ENCODE results near the gene PRKCI.
"Not testable (repeated sequence)": the region's sequence is repeated elsewhere in the genome, so short reads cannot be mapped to it uniquely, and the experiment has no call there.

The PRKCI gene

DNA sequence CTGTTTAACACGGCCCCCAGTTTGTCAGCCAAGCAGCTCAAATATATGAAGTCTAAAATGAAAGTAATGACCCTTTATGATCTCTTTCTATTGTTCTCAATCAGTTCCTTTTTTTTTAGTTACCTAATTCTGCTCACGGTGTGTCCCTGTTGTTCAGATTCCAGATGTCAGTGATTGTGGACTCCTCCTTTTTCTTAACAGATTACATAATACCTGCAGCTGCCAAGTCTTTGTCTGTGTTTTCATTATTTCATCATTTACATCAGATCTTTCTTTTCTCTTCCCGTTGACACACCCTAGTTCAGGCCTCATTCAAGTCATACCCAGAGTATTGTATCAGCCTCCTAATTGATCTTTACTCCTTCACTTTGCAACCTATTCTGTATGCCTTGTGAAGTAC lies 79.2 kb downstream of the PRKCI start:
- DNase-seq = no peak

DNA sequence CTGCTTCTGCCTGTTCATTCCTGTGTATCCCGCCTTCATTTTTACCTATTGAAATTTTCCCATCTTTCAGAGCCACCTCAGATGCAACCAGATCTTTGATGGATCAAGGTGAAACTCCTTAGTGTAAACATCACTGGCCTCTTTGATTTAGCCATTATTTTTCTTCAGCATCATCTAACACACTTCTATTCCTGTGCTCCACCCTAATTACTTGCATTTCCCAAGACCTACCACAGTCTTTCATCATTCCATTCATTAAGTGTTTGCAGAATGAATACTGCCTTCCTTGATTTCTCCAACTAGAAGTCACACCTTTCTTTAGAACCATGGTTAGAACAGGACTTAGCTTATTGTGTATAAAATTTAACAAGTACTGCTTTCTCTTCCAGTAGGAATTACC lies 79.8 kb downstream of the PRKCI start:
- no peak for DNase-seq

DNA sequence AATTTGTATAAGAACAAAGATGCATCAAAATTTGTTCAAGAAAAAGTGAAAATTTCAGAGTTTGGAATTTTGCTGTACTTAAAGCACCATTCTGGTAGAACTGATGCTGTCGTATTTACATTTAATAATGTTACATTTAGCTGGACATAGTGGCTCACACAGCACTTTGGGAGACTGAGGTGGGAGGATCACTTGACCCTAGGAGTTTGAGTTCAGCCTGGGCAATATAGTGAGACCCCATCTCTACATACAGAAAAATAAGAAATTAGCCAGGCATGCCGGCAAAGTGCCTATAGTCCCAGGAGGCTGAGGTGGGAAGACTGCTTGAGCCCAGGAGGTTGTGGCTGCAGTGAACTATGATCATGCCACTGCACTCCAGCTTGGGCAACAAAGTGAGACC lies 83.8 kb downstream of the PRKCI start:
- no peak for DNase-seq

DNA sequence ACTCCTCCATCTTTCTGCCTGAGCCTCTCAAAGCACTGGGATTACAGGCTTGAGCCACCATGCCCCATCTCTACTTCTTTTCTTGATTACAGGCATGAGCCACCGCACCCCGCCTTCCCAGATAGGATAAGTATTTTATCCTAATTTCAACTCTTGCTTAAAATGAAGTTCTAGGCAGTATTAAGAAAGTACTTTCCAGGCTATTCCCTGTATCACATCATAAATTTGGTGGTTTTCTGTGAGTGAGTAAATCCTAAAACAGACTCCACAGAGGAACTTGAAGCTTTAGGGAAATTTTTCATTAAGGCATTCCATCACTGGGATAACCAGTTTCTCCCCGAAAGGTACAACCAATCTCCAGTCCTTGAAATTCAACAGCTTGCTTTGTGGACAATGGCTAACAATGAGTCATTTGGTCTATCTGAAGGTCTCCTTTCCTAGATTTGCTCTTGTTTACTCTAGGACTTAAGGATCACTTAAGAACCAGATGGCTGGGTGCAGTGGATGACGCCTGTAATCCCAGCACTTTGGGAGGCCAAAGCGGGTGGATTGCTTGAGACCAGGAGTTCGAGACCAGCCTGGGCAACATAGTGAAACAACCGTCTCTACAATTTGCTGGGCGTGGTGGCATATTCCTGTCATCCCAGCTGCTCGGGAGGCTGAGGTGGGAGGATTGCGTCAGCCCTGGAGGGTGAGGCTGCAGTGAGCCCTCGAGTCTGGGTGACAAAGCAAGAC lies 85.6 kb downstream of the PRKCI start:
- no peak for DNase-seq

DNA sequence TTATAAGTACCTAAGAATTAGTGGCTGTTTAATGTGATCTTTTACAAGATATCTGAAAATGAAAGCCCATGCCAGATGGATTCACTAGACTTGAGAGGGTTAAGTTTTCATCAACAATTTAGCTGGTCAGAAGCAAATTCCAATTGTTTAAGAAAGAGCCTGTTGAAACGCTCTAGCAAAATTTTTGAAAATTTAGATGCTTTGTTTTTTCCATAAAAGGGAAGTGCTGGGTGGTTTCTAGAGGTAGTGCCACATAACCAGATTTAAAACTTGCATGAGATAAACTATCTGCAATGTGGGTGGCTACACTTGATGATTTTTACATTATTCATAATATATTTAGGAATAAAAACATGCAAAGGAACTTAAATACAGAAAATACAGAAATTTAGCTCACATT lies 86.8 kb downstream of the PRKCI start:
- no peak for DNase-seq

DNA sequence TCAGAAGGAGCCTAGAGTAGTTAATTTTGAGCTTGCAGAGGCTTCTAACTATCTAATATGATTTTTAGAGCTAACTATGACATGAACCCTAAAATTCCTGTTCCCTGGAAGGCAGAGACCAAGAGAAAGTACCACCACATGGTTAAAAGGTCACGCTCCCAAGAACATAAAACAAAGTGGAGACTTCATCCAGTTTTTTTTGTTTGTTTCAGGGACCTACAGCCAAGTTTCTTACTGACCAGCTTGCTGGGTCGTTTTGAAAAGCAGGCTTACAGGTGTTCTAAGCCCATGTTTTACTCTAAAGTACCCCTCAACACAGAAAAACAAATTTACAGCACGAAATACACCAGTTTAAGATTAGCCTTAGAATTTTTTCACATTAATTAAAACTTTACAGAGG lies 95.7 kb downstream of the PRKCI start:
- DNase-seq = no peak

DNA sequence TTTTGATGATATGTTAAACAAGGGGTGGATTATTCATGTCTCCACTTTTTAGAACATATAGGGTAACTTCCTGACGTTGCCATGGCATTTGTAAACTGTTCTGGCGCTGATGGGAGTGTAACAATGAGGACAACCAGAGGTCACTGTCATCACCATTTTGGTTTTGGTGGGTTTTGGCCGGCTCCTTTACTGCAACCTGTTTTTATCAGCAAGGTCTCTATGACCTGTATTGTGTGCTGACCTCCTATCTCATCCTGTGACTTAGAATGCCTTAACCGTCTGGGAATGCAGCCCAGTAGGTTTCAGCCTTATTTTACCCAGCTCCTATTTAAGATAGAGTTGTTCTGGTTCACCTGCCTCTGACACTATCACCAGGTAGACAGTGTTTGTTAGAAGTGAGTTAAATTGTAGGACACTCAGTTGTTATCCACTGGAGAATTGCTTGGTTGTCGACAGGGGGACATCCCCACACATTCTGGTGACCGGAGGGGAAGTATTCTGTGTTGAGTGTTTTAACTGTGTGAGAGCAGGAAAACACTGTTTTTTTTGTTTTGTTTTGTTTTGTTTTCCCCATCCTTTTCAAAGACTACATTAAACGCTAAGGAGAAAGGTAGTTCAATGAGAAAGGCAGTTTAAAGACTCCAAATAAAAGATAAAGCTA lies 98.4 kb downstream of the PRKCI start:
- no peak for DNase-seq

DNA sequence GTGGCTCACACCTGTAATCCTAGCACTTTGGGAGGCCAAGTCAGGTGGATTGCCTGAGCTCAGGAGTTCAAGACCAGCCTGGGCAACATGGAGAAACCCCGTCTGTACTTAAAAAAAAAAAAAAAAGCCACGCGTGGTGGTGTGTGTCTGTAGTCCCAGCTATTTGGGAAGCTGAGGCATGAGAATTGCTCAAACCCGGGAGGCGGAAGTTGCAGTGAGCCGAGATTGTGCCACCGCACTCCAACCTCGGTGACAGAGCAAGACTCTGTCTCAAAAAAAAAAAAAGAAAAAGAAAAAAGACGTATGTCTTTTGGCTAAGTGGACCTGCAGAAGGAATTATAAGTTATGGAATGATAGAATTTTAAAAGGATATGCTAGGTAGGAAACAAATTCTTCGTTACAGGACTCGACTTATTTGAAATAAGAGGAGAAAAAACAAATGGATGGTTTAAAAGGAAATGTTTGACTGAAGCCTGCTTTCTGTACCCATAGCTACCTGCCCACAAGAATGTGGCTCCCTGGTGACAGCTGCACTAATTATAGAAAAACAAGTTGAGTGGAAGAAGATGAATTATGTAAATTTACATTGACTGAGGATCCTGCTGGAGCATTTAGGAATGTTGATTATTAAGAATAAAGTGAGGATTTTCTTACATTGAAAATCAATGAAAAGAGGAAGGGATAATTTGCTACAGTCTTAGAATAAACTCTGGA lies 99.3 kb downstream of the PRKCI start:
- DNase-seq = peak; percentile 21

DNA sequence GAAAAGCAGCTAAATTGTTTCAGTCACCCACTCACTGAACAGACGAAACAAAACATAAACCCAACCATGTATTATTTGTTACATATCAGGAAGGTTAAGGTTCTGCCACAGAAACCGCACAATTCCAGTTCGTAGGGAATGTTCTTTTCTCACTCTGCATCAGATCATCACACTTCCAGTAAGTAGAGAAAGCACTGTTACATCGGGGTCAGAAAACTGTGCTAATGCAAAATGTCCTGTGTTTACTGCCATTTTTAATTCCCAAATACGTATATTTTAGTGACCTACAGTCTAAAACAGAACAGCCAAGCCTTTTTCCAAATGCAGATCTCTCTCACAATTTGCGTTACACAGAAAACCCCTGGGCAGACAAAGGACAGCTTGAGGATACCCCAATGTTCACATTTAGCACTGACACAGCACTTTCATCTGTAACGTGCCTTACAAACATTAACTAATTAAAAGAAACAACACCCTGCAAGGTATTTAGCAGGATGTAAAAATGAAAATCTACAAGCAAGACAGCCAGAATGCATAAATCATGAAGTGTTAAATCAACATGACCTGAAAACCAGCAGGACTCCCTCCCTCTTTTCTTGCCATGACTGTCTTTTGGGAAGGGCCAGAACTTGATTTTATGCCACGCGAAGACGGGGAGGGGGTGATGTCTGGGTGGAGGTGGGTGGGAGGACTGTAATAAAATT lies 100.5 kb downstream of the PRKCI start:
- DNase-seq = no peak

DNA sequence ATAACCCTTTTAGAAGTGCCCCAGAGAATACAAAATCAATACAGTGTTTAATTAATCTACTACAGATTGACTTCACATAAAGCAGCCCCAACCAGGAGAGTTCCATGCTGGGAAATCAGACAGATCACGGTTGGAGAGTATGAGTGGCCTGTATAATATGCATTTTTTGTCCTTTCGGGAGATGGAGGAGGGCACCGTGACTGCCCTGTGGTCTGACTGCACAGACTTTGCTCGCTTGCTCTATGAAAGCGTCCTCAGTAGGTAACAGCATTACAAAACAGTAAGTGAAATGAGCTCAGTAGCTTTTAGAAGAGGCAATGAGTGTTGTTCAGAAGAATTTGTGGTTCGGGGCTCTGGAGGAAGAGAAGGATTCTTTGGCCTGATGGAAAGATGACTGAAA lies 101.1 kb downstream of the PRKCI start:
- no peak for DNase-seq

DNA sequence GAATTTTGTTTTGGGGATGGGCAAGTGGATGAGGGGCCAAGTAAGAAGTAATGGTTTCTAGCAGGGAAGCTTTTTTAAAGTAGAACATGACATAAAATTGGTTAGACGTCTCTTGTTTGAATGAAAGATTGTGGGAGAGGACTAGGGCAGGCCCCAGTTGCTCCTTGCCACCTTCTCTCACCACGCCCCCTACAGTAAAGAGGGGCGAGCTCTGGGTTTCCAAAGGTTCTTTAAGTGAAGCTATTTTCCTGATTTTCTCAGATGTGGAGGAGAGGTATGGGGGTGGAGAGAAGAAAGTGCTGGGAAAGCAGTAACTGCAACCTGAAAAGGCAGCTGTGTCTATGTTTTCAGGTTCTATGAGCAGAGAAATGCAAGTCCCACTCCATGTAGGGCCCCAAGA lies 102.7 kb downstream of the PRKCI start:
- no peak for DNase-seq

DNA sequence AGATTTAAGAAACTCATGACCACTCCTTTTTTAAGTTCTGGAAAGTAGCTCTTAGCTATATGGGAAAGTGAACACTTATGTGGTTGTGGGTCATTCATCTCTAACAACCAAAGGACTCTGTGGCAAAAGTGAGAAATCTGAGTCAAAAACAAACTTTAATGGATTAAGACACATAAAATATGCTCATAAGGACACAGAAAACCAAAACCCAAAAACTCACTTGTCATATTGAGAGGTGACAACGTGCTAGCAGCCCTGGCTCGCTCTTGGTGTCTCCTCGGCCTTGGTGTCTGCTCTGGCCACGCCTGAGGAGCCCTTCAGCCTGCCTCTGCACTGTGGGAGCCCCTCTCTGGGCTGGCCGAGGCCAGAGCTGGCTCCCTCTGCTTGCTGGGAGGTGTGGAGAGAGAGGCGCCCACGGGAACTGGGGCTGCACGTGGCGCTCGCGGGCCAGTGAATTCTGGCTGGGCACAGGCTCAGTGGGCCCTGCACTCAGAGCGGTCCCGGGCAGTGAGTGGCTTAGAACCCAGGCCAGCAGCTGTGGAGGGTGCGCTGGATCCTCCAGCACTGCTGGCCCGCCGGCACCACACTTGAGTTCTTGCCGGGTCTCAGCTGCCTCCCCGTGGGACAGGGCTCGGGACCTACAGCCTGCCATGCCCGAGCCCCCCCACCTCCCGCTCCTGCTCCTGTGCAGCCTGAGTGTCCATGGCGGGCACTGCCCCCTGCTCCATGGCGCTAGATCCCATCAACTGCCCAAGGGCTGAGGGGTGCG lies 105.0 kb downstream of the PRKCI start:
- no peak for DNase-seq

DNA sequence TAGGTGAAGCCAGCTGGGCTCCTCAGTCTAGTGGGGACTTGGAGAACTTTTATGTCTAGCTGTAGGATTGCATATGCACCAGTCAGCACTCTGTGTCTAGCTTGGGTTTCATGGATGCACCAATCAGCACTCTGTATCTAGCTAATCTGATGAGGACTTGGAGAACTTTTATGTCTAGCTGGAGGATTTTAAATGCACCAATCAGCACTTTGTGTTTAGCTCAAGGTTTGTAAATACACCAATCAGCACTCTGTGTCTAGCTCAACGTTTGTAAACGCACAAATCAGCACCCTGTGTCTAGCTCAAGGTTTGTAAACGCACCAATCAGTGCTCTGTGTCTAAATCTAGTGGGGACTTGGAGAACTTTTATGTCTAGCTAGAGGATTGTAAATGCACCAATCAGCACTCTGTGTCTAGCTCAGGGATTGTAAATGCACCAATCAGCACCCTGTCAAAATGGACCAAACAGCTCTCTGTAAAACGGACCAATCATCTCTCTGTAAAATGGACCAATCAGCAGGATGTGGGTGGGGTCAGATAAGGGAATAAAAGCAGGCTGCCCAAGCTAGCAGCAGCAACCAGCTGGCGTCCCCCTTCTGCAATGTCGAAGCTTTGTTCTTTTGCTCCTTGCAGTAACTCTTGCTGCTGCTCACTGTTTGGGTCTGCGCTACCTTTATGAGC lies 105.8 kb downstream of the PRKCI start:
- DNase-seq = not testable (repeated sequence)

DNA sequence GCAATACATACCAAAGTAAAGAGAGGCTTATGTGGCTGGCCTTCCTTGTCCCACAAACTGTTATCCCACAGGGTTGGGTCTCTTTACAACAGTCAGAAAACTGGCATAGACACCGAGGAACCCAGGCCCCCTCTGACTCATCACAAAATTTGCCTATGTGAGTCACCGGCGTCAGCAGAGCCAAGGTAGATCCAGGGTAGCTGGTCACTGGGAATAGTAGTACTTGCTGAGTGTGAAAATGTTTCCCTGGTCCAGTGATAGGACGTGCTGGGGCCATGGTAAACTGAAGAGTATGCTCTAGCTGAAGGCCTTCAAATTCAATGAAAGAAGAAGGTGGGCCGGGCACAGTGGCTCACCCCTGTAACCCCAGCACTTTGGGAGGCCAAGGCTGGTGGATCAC lies 108.1 kb downstream of the PRKCI start:
- no peak for DNase-seq

DNA sequence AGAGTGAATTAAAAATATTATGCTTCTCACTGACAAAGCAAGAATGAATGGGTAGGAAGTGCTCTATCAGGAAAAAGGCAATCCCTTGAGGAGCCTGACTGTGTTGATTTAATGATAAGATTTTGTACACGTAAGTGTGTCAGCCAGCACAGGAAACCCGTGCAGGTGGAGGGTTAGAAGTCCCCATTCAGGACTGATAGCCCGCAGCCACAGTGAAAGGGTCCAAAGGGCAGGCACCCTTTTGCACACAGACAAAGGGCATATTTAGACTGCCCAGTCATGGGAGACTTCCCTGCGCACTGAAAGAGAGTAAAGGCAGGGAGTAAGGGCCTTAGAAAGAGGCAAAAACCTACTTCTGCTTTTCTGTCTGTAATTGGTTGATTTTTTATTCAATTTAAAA lies 108.9 kb downstream of the PRKCI start:
- DNase-seq = no peak

DNA sequence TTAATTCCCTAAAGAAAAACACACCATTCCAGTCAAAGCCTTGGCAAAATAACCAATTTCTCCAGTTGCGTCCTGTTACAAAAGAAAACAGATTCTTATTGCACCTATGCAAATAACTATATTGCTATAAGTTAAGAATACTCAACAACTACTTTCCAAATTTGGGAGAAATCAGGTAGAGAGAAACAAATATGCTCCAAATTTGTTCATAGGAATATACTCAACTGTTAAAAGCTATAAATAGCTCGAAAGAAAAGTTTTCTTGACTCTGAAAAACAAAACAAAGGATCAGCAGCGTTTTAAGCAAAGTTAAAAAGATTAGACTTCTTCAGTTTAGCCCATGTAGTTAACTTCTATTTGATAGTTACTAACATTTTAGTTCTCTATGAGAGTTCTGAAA lies 115.2 kb downstream of the PRKCI start:
- DNase-seq = no peak

DNA sequence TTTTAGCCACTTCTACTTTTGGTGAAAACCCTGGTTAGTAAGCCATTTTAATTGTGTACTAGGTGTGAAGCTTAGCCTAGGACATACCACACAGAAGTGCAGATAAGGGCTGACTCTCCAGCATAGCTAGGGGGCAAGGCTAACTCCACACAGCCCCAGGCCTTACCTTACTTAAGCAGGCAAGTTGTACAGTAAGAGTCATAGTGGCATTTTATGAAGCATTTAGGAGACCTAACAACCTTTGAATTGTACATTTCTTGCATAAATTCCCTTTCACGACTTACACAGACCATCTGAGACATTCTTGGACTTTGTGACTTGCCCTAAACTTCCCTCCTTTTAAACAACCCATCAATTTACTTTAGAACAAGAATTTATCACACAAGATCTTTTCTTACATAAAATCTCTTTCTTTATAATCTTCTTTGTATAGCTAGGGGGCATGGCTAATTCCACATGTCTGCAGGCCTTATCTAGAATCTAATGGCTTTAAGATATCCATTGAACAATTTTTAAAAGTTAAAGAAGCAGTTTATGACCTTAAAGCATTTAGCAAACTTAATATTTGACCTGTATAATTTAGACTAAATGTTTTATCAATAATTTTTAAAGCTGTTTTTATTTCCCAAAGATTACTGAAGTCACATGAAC lies 116.6 kb downstream of the PRKCI start:
- DNase-seq = no peak

DNA sequence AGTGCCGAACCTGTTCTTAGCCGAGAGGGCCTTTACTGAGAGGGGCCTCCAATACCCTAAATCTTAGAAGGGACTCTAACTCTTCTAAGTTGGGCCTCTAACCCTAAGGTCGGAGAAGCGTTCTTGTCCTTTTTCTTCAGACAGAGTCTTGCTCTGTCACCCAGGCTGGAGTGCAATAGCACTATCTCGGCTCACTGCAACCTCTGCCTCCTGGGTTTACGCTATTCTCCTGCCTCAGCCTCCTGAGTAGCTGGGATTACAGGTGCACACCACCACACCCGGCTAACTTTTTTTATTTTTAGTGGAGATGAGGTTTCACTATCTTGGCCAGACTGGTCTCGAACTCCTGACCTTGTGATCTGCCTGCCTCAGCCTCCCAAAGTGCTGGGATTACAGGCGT lies 120.0 kb downstream of the PRKCI start:
- not testable (repeated sequence) for DNase-seq

DNA sequence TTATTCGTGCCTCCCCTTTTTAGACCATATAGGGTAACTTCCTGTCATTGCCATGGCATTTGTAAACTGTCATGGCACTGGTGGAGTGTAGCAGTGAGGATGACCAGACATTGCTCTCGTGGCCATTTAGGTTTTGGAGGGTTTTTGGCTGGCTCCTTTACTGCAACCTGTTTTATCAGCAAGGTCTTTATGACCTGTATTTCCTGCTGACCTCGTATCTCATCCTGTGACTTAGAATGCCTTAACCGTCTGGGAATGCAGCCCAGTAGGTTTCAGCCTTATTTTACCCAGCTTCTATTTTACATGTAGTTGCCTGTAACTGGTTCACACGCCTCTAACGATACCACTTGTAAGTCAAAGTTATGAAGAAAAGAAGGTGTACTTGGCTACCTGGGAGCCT lies 121.6 kb downstream of the PRKCI start:
- DNase-seq = not testable (repeated sequence)

DNA sequence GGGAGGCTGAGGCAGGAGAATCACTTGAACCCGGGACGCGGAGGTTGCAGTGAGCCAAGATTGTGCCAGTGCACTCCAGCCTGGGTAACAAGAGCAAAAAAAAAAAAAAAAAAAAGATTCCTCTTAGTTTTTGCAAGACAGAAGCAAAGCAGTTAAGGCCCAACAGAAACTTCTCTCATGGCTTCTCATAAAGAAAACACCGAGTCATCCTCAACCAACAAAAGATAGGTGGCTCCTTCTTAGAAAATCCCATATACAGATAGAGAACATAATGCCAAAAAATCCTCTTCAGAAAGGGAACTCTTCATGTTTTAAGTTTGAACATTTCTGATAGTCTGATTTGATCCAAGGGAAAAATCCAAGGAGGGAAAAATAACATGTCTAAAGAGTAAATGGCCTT lies 122.7 kb downstream of the PRKCI start:
- no peak for DNase-seq
